Camera-type eye (tissue), 1 donor: Measurements from ENCODE around the gene ATP7B. TPM values are rescaled to one million over a fixed set of nuclear protein-coding genes. Genes with fewer than 3 reads are reported as not detected.

ENCODE experiments used
- total RNA-seq: library from RNA; depleted of rRNA; stranded (reverse); fragments of >200 nt; gene quantifications from one replicate; pipeline ENCODE4 v1.2.3, GENCODE V29; 2014

The ATP7B gene
- 21.9 TPM for total RNA-seq

DNA sequence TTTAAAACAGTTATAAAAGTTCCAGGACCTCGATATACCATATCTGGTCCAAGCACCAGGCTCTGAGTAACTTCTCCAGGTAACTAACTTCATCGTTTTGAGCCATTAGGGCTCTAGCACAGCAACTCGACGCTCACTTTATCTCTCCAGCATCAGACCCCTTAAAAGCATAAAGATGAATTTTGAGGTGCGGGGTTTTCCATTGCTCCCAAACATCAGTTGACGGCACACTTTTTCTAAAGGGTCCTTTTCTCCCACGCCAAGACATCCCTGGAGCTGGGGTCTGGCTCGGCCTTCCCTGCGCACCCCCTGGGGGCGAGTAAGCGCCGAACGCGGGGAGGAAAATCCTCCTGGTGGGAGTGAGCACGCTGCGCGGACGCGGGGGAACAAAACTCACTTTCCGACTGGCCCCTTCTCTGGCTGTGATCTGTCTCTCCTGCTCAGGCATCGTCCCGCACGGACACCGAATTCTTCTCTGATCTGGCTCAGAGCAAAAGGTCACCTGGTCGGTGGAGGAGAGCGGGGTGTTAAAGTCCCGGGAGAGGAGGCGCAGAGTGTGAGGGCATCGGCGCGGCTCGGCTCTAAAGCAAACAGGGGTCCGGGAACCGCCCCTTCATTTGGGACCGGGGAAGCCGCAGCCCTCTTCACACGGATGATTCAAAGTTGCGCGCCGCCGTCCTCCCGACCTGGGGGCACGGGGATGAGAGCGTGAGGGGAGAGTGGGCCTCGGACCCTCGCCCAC, at the start of gene ATP7B:
Gene ATP7B, minus strand, starts transcription at position 561 of the 742 bp plus-strand sequence. Its CDS starts 113 bp downstream, at position 448.

GRCh38 chr13:52024481-52024880, 13.2 kb upstream of the ATP7B start, which contains the start of gene UTP14C:
TSS of gene UTP14C (plus strand) at chr13:52024691. CDS start at chr13:52028805, 4,114 bp downstream.

GRCh38 chr13:52011632-52012511, 622 bp upstream of the ATP7B start, which contains the start of gene ALG11:
TSS of gene ALG11 (plus strand) at chr13:52012398. CDS start at chr13:52012419, 21 bp downstream.

Other genes with a start within 250 kb of the ATP7B start
- gene DHRS12, start 207.3 kb downstream of the ATP7B start, total RNA-seq = 16.2 TPM
- gene TMEM272, start 166.3 kb downstream of the ATP7B start, total RNA-seq = 1.8 TPM
- not detected for gene CCDC70, start 149.5 kb downstream of the ATP7B start, total RNA-seq
- 35.3 TPM for gene ALG11, start 948 bp upstream of the ATP7B start, total RNA-seq
- 36.1 TPM for gene UTP14C, start 13.2 kb upstream of the ATP7B start, total RNA-seq
- gene NEK5, start 117.6 kb upstream of the ATP7B start, total RNA-seq = 2.5 TPM
- gene NEK3, start 148.1 kb upstream of the ATP7B start, total RNA-seq = 16.1 TPM